NCI-H2029 (cell line): ENCODE measurements around the gene DPY19L3.

Source experiments
- DNase-seq: peaks from one replicate; lab custom pipeline; 2025; lab: John Stamatoyannopoulos, UW

DPY19L3 gene

DNA sequence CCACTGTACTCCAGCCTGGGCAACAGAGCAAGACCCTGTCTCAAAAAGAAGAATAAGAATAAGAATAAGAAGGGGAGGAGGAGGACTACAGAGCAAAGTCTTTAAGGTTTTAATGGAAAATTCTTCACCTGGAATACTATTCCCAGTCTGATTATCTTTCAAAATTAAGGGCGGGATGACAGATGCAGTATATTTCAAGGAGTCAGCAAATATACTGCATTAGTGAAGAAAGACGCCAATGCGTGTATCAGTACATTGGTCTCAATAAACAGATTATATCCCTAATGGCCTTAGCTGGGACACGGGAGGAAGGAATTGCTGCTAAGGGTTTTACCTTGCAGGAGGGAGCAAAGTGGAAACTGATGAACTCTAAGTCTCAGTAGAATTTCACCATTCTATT, 121.3 kb downstream of the DPY19L3 start:
- no peak for DNase-seq

DNA sequence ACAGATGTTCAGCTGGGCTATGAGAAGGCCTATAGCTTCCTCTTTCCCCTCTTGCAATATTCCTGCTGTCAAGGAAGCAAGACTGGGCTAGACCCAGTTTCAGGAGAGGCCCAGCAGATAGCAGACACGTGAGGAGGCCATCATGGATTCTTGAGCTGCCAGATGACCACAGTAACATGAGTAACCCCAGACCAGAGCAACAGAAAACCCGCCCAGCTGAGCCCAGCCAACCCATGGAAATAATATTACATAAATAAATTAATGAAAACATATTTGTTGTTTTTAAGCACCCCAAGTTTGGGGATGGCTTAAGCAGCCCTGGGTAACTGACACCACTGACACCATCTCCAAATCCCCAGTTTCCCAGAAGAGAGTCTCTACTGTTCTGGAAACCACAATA, 125.2 kb downstream of the DPY19L3 start:
- no peak for DNase-seq

DNA sequence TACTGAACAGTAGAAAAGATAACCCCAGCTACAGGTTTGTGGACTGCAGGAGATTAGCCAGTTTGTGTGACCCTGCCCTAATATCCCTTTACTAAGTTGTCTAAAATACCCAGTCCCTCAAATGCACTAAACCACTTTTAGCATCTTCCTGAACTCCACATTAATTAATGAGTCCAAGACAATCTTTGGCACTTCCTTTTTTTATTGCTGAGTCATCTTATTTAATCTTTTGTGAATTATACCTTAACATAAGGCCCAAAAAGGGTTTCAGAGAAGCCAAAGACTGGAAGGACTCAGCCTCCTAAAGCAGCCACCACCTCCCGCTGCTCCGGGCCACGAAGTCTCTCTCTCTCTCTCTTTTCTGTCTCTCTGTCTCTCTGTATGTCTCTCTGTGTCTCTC, 126.7 kb downstream of the DPY19L3 start:
- DNase-seq = no peak
